Stimulated activated memory B cell treated with anti-CD40 and anti-IgM and Interleukin-4, amounts not matched to agents 10 μg/mL and 1 μg/mL and 100 μg/mL, for 72 hours (primary cell): ENCODE results near the gene ADARB2.
A peak's percentile ranks its signal among the peaks of the same experiment; 100 is the strongest.
"Not testable (repeated sequence)": the region's sequence is repeated elsewhere in the genome, so short reads cannot be mapped to it uniquely, and the experiment has no call there.

Experiments used
- ATAC-seq: fragments of 150-1000 bp; cut with Tn5 transposase; 2 replicates; pipeline ENCODE4 v1.10.0; 2021
- H3K27ac Mint-ChIP-seq: one replicate; pipeline ENCODE4 v1.8.0; 2022; ENCODE audit warnings: mild to moderate bottlenecking, mixed read lengths
- H3K27me3 Mint-ChIP-seq: one replicate; pipeline ENCODE4 v1.8.0; 2022; ENCODE audit warnings: mixed read lengths
- H3K36me3 Mint-ChIP-seq: one replicate; pipeline ENCODE4 v1.8.0; 2022; ENCODE audit warnings: mixed read lengths
- H3K4me1 Mint-ChIP-seq: one replicate; pipeline ENCODE4 v1.8.0; 2022; ENCODE audit warnings: mixed read lengths
- H3K4me3 Mint-ChIP-seq: one replicate; pipeline ENCODE4 v1.8.0; 2022; ENCODE audit warnings: mild to moderate bottlenecking, moderate library complexity, mixed read lengths
- H3K9me3 Mint-ChIP-seq: one replicate; pipeline ENCODE4 v1.8.0; 2022; ENCODE audit warnings: mixed read lengths

Gene ADARB2

DNA sequence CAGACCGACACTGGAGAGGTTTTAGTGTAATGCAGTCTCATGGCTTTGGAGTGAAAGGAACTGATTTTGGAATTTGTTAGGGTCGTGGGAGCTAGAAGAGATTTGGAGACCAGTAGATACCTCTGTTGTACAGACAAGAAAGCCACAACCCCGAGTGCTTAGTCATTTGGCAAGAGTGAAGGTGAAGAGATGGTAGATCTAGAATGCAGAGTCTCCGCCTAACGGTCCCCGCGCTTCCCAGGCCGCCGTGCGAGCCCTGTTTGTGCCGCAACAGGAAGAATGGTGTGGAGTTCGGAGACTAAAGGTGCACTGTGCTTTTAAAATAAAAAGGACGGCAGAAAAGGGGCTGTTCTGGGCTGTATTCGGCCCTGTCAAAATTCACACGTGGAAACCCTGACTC lies 186.7 kb downstream of the ADARB2 start:
- no peak for ATAC-seq
- no peak overlapping the region for H3K4me3 Mint-ChIP-seq
- H3K27me3 Mint-ChIP-seq = no peaks in the 10 kb centered on the region
- H3K27ac Mint-ChIP-seq = no peak overlapping the region
- peaks cover 5% of the 10 kb centered on the region for H3K9me3 Mint-ChIP-seq
- peaks cover 5% of the 10 kb centered on the region for H3K36me3 Mint-ChIP-seq
- H3K4me1 Mint-ChIP-seq = peaks cover 20% of the 10 kb centered on the region

DNA sequence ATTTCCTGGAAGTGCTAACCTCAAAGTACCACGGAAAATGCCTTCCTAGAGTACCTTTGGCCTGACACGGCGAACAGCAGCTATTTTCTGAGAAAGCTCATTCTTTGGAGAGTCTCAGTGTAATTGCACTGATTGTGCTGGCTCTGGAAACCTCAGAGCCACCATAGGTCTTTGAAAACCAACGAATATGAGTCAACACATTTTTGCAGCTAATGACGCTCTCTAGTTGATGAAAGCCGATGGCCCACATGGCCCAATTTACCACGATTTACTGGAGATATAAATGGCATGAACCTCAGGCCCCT lies 187.1 kb downstream of the ADARB2 start:
- no peak for ATAC-seq
- Mint-ChIP-seq H3K27me3 (no peaks in the 10 kb centered on the region), H3K27ac (no peak overlapping the region), H3K36me3 (peaks cover 5% of the 10 kb centered on the region), H3K9me3 (peaks cover 5% of the 10 kb centered on the region), H3K4me3 (no peak overlapping the region), H3K4me1 (peaks cover 21% of the 10 kb centered on the region)

DNA sequence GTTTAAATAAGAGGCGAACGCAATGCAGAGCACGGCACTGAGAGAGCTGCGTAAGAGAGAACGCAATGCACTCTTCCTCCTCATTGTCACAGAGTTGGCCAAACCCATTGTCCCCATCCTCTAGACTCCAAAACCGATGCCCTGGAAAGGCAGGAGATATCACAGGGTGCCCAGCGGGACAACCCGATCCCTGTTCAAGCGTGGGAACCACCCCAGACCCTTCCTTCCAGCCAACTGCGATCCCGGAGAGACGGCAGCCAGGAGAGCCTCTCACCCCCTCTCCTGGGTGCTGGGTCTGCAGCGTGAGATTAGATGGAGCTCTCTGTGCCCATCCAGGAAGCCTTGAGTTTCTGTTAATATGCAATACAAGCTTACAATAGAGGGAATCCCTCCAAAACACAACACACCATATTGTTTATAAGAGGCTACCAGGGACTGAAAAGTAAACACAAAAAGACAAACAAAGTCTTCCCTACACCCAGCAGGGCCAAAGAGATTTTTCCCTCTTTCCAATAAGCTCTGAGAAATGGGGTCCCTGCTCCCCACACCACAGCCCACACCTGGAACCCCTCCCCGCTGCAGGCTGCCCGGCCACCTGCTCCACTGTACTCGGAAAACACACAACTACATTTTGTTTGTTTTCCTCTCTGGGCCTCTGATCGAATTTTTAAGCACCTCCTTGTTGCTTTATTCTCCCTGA lies 187.6 kb downstream of the ADARB2 start:
- H3K36me3 Mint-ChIP-seq = peaks cover 5% of the 10 kb centered on the region

DNA sequence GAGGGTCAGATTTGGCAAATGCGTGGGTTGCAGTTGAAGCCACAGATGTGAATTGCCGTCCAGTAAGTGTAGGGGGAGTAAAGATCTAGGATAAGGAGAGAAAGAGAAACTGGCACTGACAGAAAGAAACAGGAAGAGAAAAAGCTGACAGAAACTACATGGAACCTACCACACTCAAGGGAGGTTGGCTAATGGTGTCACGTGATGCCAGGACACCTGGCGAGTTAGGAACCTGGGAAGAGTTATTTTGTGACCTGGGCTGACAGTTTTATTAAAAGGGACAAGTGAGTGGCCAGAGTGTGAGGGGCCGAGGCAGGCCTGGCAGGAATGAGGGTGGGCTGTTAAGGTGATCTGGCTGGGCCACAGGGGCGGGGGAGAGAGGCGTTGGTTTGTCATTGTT lies 188.7 kb downstream of the ADARB2 start:
- Mint-ChIP-seq H3K36me3 (peaks cover 5% of the 10 kb centered on the region), H3K27ac (peak overlapping the region; percentile 1), H3K9me3 (peaks cover 5% of the 10 kb centered on the region), H3K4me3 (no peak overlapping the region), H3K4me1 (peaks cover 21% of the 10 kb centered on the region), H3K27me3 (no peaks in the 10 kb centered on the region)
- ATAC-seq = peak; percentile 49

More for the DNA sequence above, 187.6 kb downstream of the ADARB2 start:
- no peaks in the 10 kb centered on the region for H3K27me3 Mint-ChIP-seq
- H3K4me1 Mint-ChIP-seq = peaks cover 21% of the 10 kb centered on the region
- H3K9me3 Mint-ChIP-seq = peaks cover 5% of the 10 kb centered on the region
- ATAC-seq = no peak
- no peak overlapping the region for H3K4me3 Mint-ChIP-seq
- H3K27ac Mint-ChIP-seq = no peak overlapping the region

DNA sequence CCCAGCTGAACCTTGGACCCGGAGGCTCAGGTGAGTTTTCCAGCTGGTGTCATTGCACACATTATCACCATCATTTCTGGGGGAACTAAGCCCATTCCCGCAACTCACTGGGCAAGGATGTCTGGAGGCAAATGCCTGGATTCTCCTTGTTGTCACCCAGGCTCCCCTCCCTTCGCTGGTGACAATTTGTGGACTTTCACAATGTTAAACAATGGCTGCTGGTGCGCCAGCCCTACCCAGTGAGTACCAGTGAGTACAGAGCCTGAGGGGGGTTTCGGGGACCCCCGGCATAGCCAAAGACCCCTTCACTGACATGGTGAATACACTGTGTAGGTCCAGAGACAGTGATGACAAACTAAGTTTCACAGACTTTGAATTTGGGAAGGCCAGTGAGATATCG lies 189.2 kb downstream of the ADARB2 start:
- no peak for ATAC-seq
- Mint-ChIP-seq H3K9me3 (peaks cover 5% of the 10 kb centered on the region), H3K36me3 (peaks cover 5% of the 10 kb centered on the region), H3K27ac (no peak overlapping the region), H3K27me3 (no peaks in the 10 kb centered on the region), H3K4me1 (peaks cover 21% of the 10 kb centered on the region), H3K4me3 (no peak overlapping the region)

DNA sequence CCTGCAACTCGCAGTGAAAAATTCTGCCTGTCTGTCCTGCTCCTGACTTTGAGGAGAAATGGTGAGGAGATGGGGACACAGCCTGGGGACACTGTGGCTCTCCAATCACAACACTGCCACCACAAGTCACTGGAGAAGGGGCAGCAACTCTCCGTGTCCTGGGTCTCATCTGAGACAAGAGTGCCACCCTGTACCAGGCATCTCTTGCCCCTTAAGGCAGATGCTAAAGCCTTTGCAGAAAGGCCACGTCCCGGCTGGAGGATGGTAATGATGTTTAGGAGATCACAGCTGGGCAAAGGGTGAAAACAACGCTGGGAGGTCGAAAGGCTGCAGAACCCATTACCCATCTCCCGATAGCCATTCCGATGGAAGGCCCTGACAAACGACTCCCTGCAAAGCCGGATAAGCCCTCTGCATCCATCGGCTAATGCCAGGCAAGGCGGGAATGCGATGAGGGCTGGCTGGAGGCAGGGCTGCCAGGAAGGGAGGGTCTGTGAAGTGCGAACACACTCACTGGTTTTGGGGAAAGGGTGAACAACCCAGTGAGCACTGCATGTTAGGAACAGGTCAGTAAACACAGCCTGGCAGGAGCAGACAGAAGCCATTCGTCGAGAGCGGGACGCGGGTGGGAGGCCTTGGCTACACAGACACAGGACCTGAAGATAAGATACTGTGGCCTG lies 190.8 kb downstream of the ADARB2 start:
- Mint-ChIP-seq H3K4me1 (peaks cover 21% of the 10 kb centered on the region), H3K27me3 (no peaks in the 10 kb centered on the region), H3K36me3 (peaks cover 5% of the 10 kb centered on the region), H3K27ac (no peak overlapping the region), H3K4me3 (no peak overlapping the region), H3K9me3 (peaks cover 5% of the 10 kb centered on the region)
- no peak for ATAC-seq

DNA sequence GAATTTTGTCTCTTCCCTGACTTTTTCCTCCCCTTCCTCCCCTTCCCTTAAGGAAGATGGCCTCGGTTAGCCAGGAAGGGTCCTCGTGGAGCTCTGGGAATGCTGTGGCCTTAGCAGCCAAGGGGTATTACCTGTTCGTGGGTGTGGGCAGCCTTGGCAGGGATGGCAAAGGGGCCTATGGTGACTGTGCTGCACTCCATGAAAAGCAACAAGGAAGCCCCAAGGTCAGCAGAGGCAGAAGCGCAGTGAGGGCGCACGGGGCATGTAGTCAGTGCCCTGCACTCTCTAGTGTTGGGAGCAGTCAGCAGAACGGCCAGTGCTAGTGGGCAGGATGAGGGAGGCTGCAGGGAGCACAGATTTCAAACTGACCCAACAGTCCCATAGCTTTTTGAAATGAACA lies 191.8 kb downstream of the ADARB2 start:
- Mint-ChIP-seq H3K27ac (no peak overlapping the region), H3K4me1 (peaks cover 21% of the 10 kb centered on the region), H3K36me3 (peaks cover 5% of the 10 kb centered on the region), H3K4me3 (no peak overlapping the region), H3K9me3 (peaks cover 5% of the 10 kb centered on the region), H3K27me3 (no peaks in the 10 kb centered on the region)
- ATAC-seq = no peak

DNA sequence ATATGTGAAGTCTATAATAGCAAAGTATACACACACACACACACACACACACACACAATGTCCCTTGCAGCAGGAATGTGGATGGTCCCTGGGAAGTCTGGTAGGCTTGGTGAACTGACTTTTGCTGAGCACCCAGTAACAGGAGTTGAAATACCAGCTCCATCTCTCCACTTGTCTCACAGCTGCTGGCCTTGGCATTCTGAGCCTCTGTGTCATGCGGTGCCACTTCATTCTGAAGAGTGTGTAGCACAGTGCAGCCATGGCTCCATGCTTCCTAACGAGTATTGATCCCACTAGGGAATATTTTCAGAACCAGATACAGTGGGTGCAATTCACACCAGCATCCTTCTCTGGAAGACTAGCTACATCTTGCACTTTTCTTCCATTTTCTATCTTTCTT lies 192.4 kb downstream of the ADARB2 start:
- no peaks in the 10 kb centered on the region for H3K27me3 Mint-ChIP-seq
- H3K4me1 Mint-ChIP-seq = peaks cover 23% of the 10 kb centered on the region
- peaks cover 5% of the 10 kb centered on the region for H3K36me3 Mint-ChIP-seq
- H3K9me3 Mint-ChIP-seq = peaks cover 5% of the 10 kb centered on the region
- no peak overlapping the region for H3K27ac Mint-ChIP-seq
- ATAC-seq = no peak
- no peak overlapping the region for H3K4me3 Mint-ChIP-seq

DNA sequence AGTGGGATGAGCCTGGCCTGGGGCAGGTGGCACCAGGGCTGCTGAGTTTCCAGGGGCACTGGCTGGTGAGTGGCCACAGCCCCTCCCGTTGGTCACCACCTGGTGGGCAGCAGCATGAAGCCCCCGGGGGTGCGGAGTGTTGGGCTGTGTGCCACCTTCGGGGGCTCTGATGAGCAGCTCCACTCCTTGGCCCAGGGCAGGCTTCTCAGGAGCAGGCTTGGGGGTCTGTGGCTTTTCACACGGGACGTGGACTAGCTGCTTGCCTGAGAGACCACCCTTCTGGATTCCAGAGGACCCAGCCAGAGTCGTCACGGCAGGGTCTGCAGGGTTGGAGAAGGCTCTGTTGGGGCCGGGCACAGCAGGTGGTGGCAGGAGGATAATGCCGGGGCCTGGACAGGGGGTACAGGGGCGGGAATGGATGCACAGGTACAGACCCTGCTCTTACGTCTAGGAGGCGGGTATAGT lies 193.1 kb downstream of the ADARB2 start:
- Mint-ChIP-seq H3K36me3 (peaks cover 5% of the 10 kb centered on the region), H3K4me1 (peaks cover 29% of the 10 kb centered on the region), H3K9me3 (peaks cover 5% of the 10 kb centered on the region), H3K27ac (no peak overlapping the region), H3K4me3 (no peak overlapping the region), H3K27me3 (no peaks in the 10 kb centered on the region)
- ATAC-seq = no peak

DNA sequence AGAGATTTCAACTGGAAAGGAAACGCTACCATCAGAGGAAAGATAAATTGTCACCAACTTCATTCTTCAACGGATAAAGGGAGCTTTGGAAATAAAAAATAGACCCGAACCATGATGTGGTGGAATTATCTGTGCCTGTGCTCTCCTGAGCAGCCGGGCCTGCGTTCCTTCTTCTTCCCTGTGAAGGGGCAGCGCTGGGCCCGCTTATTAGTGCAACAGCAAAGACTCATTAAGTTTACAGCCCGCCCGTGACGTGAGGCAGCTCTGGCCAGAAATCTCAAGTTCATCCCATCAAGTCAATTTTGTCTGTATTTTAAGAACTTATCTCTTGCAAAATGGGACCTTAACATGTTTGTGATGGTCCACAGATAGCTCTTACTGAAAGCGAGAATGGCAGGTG lies 193.7 kb downstream of the ADARB2 start:
- Mint-ChIP-seq H3K4me3 (no peak overlapping the region), H3K9me3 (peaks cover 3% of the 10 kb centered on the region), H3K27ac (no peak overlapping the region), H3K27me3 (no peaks in the 10 kb centered on the region), H3K36me3 (peaks cover 3% of the 10 kb centered on the region), H3K4me1 (peaks cover 24% of the 10 kb centered on the region)
- ATAC-seq = no peak

DNA sequence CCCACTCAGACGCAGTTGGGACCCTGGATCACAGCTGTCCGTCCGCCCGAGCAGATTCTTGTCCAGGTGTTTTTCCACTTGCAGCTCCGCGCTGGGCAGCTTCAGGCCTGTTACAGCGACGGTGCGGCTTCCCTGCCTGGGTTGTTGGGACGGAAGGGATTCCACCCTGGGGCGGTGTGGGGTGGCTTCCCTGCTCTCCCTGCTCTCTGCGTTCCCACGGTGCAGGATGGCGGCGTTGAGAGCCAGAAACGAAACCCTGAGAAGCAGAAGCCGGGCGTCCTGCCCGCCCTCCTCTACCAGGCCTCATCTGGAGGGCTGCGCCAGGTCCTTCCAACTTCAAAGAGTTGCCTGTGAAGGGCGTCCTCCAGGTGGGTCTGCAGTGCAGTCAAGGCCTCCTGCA lies 194.4 kb downstream of the ADARB2 start:
- Mint-ChIP-seq H3K36me3 (no peaks in the 10 kb centered on the region), H3K4me3 (no peak overlapping the region), H3K4me1 (peaks cover 19% of the 10 kb centered on the region), H3K27ac (no peak overlapping the region), H3K9me3 (no peaks in the 10 kb centered on the region), H3K27me3 (no peaks in the 10 kb centered on the region)
- ATAC-seq = no peak

DNA sequence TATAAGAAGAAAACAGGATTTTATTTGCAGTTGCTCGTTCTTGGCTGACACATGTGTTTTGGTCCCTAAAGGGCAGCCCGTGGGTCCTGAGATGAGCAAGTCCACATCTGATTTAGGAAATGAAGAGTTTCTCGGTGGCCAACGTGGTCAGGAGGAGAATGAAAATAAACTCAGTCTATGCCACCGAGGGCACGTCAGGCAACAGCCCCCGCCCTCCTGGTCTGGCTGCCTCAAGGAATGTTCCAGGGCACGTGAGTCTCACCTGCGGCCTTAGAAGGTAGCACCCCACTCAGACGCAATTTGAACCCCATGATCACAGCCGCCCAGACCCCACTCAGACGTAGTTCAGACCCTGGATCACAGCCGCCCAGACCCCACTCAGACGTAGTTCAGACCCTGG lies 197.2 kb downstream of the ADARB2 start:
- H3K4me3 Mint-ChIP-seq = no peak overlapping the region
- ATAC-seq = no peak
- H3K36me3 Mint-ChIP-seq = no peaks in the 10 kb centered on the region
- no peaks in the 10 kb centered on the region for H3K27me3 Mint-ChIP-seq
- no peaks in the 10 kb centered on the region for H3K9me3 Mint-ChIP-seq
- H3K4me1 Mint-ChIP-seq = peaks cover 8% of the 10 kb centered on the region
- H3K27ac Mint-ChIP-seq = no peak overlapping the region

DNA sequence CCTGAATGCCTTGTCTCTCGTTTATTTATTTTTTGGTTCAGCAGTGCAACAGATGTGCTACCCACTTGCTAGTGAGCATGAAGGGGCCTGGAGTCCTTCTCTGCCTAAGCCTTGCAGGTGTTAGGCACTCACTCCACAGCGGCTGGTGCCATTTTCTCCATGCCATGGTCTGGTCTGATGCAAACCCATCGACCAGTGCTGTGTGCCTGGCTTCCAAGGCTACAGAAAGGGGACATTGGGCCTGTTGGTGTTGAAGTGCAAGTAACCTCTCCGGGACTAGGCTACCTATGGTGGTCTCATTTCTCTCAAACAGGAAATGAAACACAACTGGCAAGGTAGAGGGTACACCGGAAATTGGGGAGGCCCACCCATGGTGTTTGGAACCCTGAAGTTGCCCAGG lies 198.1 kb downstream of the ADARB2 start:
- Mint-ChIP-seq H3K36me3 (no peaks in the 10 kb centered on the region), H3K4me1 (peaks cover 8% of the 10 kb centered on the region), H3K4me3 (no peak overlapping the region)

DNA sequence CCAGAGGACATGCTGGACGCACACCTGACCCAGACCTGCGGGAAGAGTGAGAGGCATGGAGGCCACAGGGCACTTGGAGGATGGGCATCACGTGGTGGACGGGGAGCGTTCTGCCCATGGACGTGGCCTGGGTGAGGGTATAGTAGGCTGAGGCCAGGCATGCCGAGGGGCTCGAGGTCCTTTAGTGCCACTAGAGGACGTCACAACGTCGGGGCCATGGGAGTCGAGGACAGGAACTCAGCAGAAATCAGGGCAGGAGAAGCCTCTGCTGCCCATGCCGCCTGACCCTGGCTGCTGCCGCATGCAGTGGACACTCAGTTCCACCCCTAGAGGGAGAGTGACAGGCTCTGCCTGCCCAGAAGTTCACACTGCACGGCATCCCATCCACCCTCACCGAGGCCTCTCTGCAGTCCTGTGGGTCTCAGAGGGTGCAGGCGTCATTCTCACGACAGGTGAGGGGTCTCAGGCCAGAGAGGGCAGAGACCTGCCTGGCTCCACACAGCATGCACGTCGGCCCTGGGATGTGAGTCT lies 198.7 kb downstream of the ADARB2 start:
- no peaks in the 10 kb centered on the region for H3K9me3 Mint-ChIP-seq
- H3K4me3 Mint-ChIP-seq = no peak overlapping the region
- H3K27ac Mint-ChIP-seq = no peak overlapping the region
- no peaks in the 10 kb centered on the region for H3K36me3 Mint-ChIP-seq
- H3K4me1 Mint-ChIP-seq = peaks cover 8% of the 10 kb centered on the region
- peaks cover 10% of the 10 kb centered on the region for H3K27me3 Mint-ChIP-seq
- ATAC-seq = no peak

More for the DNA sequence above, 198.1 kb downstream of the ADARB2 start:
- Mint-ChIP-seq H3K27ac (no peak overlapping the region), H3K9me3 (no peaks in the 10 kb centered on the region), H3K27me3 (peaks cover 9% of the 10 kb centered on the region)
- ATAC-seq = no peak

DNA sequence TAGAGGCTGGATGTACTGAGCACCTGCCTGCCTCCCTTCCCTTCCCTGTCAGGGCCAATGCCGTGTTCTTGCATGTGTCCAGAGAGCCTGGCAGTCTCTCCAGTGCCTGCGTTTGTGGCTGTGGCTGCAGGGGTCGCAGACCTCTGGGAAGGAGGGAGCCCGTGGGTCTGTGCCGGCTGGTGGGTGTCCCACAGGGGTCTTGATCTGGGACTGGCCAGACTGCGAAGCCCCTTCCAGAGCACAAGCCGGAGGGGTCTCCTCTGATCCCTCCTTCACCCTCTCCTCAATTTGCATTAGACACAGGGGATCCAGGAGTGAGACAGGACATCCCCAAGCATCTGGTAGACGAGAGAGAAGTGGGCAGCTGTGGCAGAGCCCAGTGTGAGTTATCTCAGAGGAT lies 199.2 kb downstream of the ADARB2 start:
- no peak overlapping the region for H3K4me3 Mint-ChIP-seq
- no peak overlapping the region for H3K27ac Mint-ChIP-seq
- no peak for ATAC-seq
- peaks cover 8% of the 10 kb centered on the region for H3K4me1 Mint-ChIP-seq
- peaks cover 10% of the 10 kb centered on the region for H3K27me3 Mint-ChIP-seq
- no peaks in the 10 kb centered on the region for H3K36me3 Mint-ChIP-seq
- H3K9me3 Mint-ChIP-seq = no peaks in the 10 kb centered on the region

DNA sequence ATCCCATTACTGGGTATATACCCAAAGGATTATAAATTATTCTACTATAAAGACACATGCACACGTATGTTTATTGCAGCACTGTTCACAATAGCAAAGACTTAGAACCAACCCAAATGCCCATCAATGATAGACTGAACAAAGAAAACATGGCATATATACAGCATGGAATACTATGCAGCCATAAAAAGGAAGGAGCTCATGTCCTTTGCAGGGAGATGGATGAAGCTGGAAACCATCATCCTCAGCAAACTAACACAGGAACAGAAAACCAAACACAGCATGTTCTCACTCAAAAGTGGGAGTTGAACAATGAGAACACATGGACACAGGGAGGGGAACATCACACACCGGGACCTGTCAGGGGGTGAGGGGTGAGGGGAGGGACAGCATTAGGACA lies 199.9 kb downstream of the ADARB2 start:
- not testable (repeated sequence) for H3K36me3 Mint-ChIP-seq, H3K4me1 Mint-ChIP-seq, H3K4me3 Mint-ChIP-seq, H3K9me3 Mint-ChIP-seq, ATAC-seq, H3K27ac Mint-ChIP-seq
- peaks cover 12% of the 10 kb centered on the region for H3K27me3 Mint-ChIP-seq
